GM13976 (cell line): ENCODE measurements around the gene ARMC9.
A peak's percentile ranks its signal among the peaks of the same experiment; 100 is the strongest.

ENCODE experiments used
- DNase-seq: peaks from one replicate; pipeline ENCODE4 v3.0.0; 2012; ENCODE audit warnings: low spot score
- CTCF ChIP-seq: IDR thresholded peaks from 2 replicates; pipeline ENCODE4 v1.5.1; 2012; ENCODE audit warnings: borderline replicate concordance, mild to moderate bottlenecking; ENCODE audit not compliant: insufficient read depth; ENCODE audit errors: extremely low read depth, missing control alignments, control extremely low read depth
- in situ Hi-C: fragments of 300-500 bp; cut with MboI; formaldehyde crosslinking; loops from one replicate; pipeline ENCODE4 v1.12.0; 2022; ENCODE audit warnings: low sequenced_read_pairs, mixed read lengths, inconsistent platforms; ENCODE audit not compliant: unreplicated experiment

The ARMC9 gene

GRCh38 chr2:231317579-231317978 is 119.1 kb downstream of the ARMC9 start:
- no peak for TF ChIP-seq CTCF
- in situ Hi-C loops, result no loop called here
- no peak for DNase-seq

GRCh38 chr2:231318436-231318835 is 120.0 kb downstream of the ARMC9 start:
- in situ Hi-C loops, result no loop called here
- no peak for TF ChIP-seq CTCF
- DNase-seq, result no peak

GRCh38 chr2:231318954-231319353 is 120.5 kb downstream of the ARMC9 start:
- in situ Hi-C loops, result no loop called here
- peak; percentile 3 for TF ChIP-seq CTCF
- DNase-seq, result no peak

GRCh38 chr2:231319867-231320266 is 121.4 kb downstream of the ARMC9 start:
- in situ Hi-C loops, result no loop called here
- TF ChIP-seq CTCF, result no peak
- no peak for DNase-seq

- in situ Hi-C loops, result no loop called here
- no peak for DNase-seq
- TF ChIP-seq CTCF, result no peak
Measured at GRCh38 chr2:231321021-231321420, 122.6 kb downstream of the ARMC9 start.

- TF ChIP-seq CTCF, result no peak
- in situ Hi-C loops, result no loop called here
- no peak for DNase-seq
Measured at GRCh38 chr2:231321556-231322334, 123.3 kb downstream of the ARMC9 start.

GRCh38 chr2:231323316-231323715 is 124.9 kb downstream of the ARMC9 start:
- in situ Hi-C loops, result no loop called here
- no peak for DNase-seq
- TF ChIP-seq CTCF, result no peak
